Renal cortical epithelial cell (primary cell): ENCODE data around the gene SNRNP48. TPM values are rescaled to one million over a fixed set of nuclear protein-coding genes. Genes with fewer than 3 reads are reported as not detected.

ENCODE experiments used
- DNase-seq: peaks from one replicate; pipeline ENCODE4 v3.0.0-alpha.2; 2011; ENCODE audit warnings: low read depth
- total RNA-seq: library from RNA; depleted of rRNA; stranded (reverse); fragments of >200 nt; gene quantifications from 2 replicates; pipeline ENCODE4 v1.2.3, GENCODE V29; 2014

SNRNP48 gene, protein sequence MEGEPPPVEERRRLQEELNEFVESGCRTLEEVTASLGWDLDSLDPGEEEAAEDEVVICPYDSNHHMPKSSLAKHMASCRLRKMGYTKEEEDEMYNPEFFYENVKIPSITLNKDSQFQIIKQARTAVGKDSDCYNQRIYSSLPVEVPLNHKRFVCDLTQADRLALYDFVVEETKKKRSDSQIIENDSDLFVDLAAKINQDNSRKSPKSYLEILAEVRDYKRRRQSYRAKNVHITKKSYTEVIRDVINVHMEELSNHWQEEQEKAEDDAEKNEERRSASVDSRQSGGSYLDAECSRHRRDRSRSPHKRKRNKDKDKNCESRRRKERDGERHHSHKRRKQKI
- 12.7 and 14.1 TPM in 2 replicates for total RNA-seq

- DNase-seq: peak; percentile 87
Measured at GRCh38 chr6:7589949-7590917, at the start of gene SNRNP48. TSS of gene SNRNP48 (plus strand) at chr6:7590198. CDS start at chr6:7590258, 60 bp downstream.

GRCh38 chr6:7540595-7540994, 49.4 kb upstream of the SNRNP48 start:
- peak; percentile 73 for DNase-seq

GRCh38 chr6:7541175-7542064, 48.6 kb upstream of the SNRNP48 start, which contains the start of gene DSP:
TSS of gene DSP (plus strand) at chr6:7541671. CDS start at chr6:7541916, 245 bp downstream.
- no peak for DNase-seq

GRCh38 chr6:7542065-7542873, 47.7 kb upstream of the SNRNP48 start:
- DNase-seq: no peak

DNA sequence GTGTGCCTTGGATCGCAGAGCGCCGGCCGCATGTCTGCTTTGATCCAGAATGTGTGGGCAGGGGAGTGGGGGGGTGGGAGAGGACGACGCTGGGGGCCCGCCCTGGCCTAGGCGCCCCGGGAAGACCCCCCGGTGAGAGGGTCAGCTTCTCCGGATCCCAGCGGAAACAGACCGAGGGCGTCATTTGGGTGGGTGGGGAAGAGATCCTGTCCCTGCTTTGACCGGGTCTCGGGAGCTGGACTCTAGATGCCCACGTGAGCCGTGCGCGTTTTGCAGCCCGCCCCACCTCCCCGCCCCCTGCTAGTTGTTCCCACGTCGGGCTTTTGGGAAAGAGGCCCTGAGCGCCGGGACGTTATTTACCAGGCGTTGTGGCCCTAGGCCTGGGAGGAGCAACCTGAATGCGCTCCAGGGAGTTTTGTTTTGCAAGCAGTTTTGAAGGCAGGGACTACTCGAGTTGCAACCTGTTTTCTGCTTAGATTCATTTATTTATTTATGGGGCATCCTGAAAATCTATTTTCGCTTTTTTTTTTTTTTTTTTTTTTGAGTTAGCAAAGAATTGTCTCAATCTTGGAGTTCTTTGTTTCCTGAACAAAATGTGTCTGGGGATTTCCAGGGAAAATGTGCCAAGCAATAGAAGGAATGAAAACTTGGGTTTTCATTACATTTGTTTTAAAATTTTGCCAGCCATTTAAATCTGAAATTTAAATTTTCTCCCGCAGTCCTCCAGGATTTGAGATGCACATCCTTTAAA, 46.9 kb upstream of the SNRNP48 start:
- peak; percentile 49 for DNase-seq

GRCh38 chr6:7543789-7544424, 46.1 kb upstream of the SNRNP48 start:
- DNase-seq: no peak

- DNase-seq: no peak
Measured at GRCh38 chr6:7544597-7544996, 45.4 kb upstream of the SNRNP48 start.

GRCh38 chr6:7545316-7546019, 44.5 kb upstream of the SNRNP48 start:
- no peak for DNase-seq

DNA sequence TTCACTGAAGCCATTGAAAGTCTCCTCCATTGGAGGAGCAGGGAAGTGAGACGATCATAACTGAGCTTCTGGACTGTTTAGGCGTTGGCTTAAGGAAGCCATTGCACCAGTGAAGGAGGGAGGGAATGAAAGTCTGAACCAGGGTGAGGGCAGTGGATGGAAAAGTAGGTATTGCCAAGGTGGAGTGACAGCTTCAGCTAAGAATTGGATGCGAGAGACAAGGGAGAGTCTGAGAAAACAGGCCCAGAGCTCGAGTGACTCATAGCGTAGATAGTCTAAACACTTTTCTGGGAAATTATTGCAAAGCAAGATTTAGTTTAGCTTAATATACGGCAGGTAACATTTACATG, 44.0 kb upstream of the SNRNP48 start:
- DNase-seq: no peak

DNA sequence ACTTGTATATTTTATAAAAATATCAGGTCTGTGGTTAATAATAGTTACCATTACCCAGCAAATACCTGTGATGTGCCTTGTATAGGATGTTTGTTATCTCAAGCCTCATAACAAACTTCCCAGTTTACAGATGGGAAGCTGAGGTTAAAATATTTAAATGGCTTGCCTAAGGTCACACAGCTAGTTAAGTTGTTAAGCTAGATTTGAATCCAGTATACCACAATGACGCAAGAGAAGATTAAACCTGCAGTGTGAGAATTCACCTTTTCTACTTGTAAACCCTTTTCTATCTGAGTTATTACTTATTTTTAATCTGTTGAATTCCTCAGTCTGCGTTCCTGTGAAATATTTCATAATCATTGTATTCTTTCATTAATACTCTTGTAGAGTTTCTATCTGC, 43.6 kb upstream of the SNRNP48 start:
- DNase-seq: no peak

GRCh38 chr6:7546896-7547295, 43.1 kb upstream of the SNRNP48 start:
- DNase-seq: no peak

GRCh38 chr6:7547315-7547714, 42.7 kb upstream of the SNRNP48 start:
- DNase-seq: no peak

DNA sequence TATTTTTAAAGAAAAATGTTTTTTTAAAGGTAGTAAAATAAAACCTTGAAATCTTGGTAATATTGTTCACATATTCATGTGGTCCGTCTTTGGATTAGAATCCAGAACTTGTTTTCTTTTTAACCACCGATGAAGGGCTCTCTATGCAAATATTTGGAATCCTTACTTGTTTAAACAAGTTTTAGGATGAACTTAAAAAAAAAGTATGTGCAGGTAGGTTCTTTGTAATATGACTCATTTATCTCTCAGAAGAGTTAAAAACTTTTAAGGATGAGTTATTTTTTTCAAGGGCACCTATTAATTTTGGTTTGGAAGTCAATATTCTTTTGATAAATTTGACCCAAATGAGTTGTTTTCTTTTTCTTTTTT, 39.6 kb upstream of the SNRNP48 start:
- DNase-seq: no peak

DNA sequence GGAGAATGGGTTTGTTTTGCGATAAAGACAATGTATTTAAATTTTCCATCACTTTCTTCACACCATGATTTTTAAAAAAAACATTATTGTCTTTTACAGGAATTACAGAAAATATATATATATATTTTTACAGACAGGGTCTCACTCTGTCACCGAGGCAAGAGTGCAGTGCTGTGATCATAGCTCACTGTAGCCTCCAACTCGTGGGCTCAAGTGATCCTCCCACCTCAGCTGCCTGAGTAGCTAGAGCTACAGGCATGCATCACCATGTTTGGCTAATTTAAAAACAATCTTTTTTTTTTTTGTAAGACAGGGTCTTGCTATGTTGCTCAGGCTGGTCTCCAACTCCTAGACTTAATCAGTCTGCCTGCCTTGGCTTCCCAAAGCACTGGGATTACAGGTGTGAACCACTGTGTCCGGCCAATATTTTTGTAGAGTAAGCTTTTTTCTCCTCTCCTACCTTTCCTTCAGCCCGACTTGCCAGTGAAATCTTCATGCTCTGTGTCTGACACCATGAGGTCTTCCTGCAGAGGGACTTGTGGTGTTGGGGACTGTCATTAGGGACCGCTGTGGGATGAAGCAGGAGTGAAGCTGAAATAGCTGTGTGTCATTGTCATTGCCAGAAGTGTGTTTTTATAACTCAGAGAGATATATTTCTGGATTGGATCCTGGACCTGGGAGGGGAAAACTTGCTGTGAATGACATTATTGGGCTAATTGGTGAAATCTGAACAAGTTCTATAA, 35.3 kb upstream of the SNRNP48 start:
- DNase-seq: no peak

DNA sequence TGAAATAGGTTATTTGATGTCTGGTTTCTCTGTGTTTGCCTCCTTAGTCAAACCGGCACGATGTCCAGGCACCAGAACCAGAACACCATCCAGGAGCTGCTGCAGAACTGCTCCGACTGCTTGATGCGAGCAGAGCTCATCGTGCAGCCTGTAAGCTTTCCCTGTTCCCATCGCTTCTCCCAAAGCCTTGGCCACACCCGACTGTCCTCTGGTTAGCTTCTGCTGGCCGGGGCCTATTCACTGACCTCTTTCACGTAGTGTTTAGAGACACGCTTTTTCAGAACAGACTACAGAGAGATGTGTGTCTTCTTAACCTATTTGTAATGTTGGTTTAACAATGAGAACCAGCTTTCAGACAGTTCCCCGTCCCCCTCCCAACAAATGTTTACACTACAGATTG, 34.3 kb upstream of the SNRNP48 start:
- DNase-seq: no peak

DNA sequence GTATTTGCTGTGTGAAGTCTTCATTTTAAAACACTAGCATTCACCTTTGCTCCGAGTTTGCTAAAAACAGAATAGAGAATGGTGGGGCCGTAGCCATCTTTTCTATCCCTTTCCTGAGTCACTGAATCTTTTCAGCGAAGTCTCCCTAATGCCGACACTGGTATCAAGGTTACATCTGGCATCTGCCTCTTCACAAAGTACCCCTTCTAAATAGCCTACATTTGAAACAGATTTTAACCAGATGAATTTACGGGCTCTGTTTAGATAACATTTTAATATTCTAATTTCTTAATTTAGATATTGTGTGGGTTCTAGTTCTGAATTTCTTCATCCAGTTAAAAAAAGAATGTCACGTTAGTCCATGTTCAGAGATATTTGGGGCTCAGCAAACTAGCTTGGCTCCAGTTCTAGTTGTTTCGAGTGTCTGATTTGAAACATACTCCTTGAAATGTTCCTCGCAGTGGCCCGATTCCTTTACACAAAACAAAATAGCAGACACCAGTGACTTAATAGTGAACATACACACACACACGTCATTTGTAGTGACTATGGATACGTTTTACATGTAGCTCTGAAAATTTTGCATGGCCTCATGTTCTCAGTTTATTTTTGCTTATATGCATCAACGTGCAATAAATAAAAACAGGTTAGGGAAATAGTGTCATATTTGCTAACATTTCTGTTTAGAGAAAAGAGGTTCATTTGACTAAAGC, 33.4 kb upstream of the SNRNP48 start:
- DNase-seq: no peak

DNA sequence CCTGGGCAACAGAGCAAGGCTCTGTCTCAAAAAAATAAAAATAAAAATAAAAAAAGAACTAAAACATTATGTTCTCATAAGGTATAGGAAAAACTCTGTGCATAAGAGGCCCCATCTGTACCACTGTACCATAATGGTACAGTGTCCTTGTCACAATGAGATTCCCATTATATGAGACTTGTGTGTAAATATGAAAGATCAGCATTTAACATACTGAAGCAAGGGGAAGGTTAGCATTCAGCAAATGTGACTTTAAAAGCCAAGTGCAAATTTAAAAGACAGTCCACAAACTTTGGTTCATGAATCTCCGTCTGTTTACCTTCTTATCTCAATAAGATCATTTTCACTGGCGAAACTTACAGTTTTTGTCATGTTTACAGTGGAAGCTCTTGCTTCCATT, 32.3 kb upstream of the SNRNP48 start:
- no peak for DNase-seq

- no peak for DNase-seq
Measured at GRCh38 chr6:7558781-7559180, 31.2 kb upstream of the SNRNP48 start.
